ENCODE results near the gene SH3BP5.

SH3BP5 gene

GRCh38 chr3:15258720-15259119 lies 73.7 kb downstream of the SH3BP5 start:
- TF ChIP-seq GATA3 (IDR thresholded peaks at IDR 0.05; ENCODE audit: low read depth, low read length) (no peak), GATA2 (IDR thresholded peaks at IDR 0.05; ENCODE audit: low read depth, low read length) (no peak)

GRCh38 chr3:15256861-15257341 lies 75.5 kb downstream of the SH3BP5 start:
- TF ChIP-seq GATA2 (IDR thresholded peaks at IDR 0.05; ENCODE audit: low read depth, low read length) (no peak), GATA3 (IDR thresholded peaks at IDR 0.05; ENCODE audit: low read depth, low read length) (no peak)

- no peak for TF ChIP-seq GATA3 (IDR thresholded peaks at IDR 0.05; ENCODE audit: low read depth, low read length)
- no peak for TF ChIP-seq GATA2 (IDR thresholded peaks at IDR 0.05; ENCODE audit: low read depth, low read length)
These were observed 77.2 kb downstream of the SH3BP5 start for GRCh38 chr3:15255215-15255614.

GRCh38 chr3:15253023-15253697 lies 79.2 kb downstream of the SH3BP5 start:
- TF ChIP-seq GATA2 (IDR thresholded peaks at IDR 0.05; ENCODE audit: low read depth, low read length) (no peak), GATA3 (IDR thresholded peaks at IDR 0.05; ENCODE audit: low read depth, low read length) (no peak)

GRCh38 chr3:15246186-15246585 lies 86.2 kb downstream of the SH3BP5 start:
- TF ChIP-seq GATA2 (IDR thresholded peaks at IDR 0.05; ENCODE audit: low read depth, low read length) = no peak
- TF ChIP-seq GATA3 (IDR thresholded peaks at IDR 0.05; ENCODE audit: low read depth, low read length) = no peak

GRCh38 chr3:15243822-15244482 lies 88.4 kb downstream of the SH3BP5 start:
- TF ChIP-seq GATA3 (IDR thresholded peaks at IDR 0.05; ENCODE audit: low read depth, low read length) (no peak), GATA2 (IDR thresholded peaks at IDR 0.05; ENCODE audit: low read depth, low read length) (no peak)

GRCh38 chr3:15241341-15241740 lies 91.0 kb downstream of the SH3BP5 start:
- TF ChIP-seq GATA2 (IDR thresholded peaks at IDR 0.05; ENCODE audit: low read depth, low read length) (no peak), GATA3 (IDR thresholded peaks at IDR 0.05; ENCODE audit: low read depth, low read length) (no peak)

GRCh38 chr3:15229262-15229661 lies 103.1 kb downstream of the SH3BP5 start:
- TF ChIP-seq GATA3 (IDR thresholded peaks at IDR 0.05; ENCODE audit: low read depth, low read length) (no peak), GATA2 (IDR thresholded peaks at IDR 0.05; ENCODE audit: low read depth, low read length) (no peak)

GRCh38 chr3:15228147-15228546 lies 104.2 kb downstream of the SH3BP5 start:
- TF ChIP-seq GATA3 (IDR thresholded peaks at IDR 0.05; ENCODE audit: low read depth, low read length) (no peak), GATA2 (IDR thresholded peaks at IDR 0.05; ENCODE audit: low read depth, low read length) (no peak)

GRCh38 chr3:15223685-15224572 lies 108.5 kb downstream of the SH3BP5 start:
- TF ChIP-seq GATA3 (IDR thresholded peaks at IDR 0.05; ENCODE audit: low read depth, low read length) = no peak
- TF ChIP-seq GATA2 (IDR thresholded peaks at IDR 0.05; ENCODE audit: low read depth, low read length) = no peak

- TF ChIP-seq GATA3 (IDR thresholded peaks at IDR 0.05; ENCODE audit: low read depth, low read length) (no peak), GATA2 (IDR thresholded peaks at IDR 0.05; ENCODE audit: low read depth, low read length) (no peak)
These were observed 110.7 kb downstream of the SH3BP5 start for GRCh38 chr3:15221574-15222217.

- no peak for TF ChIP-seq GATA2 (IDR thresholded peaks at IDR 0.05; ENCODE audit: low read depth, low read length)
- no peak for TF ChIP-seq GATA3 (IDR thresholded peaks at IDR 0.05; ENCODE audit: low read depth, low read length)
These were observed 111.7 kb downstream of the SH3BP5 start for GRCh38 chr3:15220661-15221060.

- no peak for TF ChIP-seq GATA2 (IDR thresholded peaks at IDR 0.05; ENCODE audit: low read depth, low read length)
- TF ChIP-seq GATA3 (IDR thresholded peaks at IDR 0.05; ENCODE audit: low read depth, low read length) = no peak
These were observed 112.3 kb downstream of the SH3BP5 start for GRCh38 chr3:15220056-15220455.

GRCh38 chr3:15218689-15219088 lies 113.7 kb downstream of the SH3BP5 start:
- TF ChIP-seq GATA3 (IDR thresholded peaks at IDR 0.05; ENCODE audit: low read depth, low read length) (no peak), GATA2 (IDR thresholded peaks at IDR 0.05; ENCODE audit: low read depth, low read length) (no peak)

Data from SH-SY5Y (cell line).